ENCODE measurements around the gene LBX2. TPM values are rescaled to one million over a fixed set of nuclear protein-coding genes. Genes with fewer than 3 reads are reported as not detected.
"Not testable (repeated sequence)": the region's sequence is repeated elsewhere in the genome, so short reads cannot be mapped to it uniquely, and the experiment has no call there.

LBX2 gene
- total RNA-seq, 2 donors from 2014 or later, result 0.26 TPM; not detected in 1

GRCh38 chr2:74493546-74493945, 5.9 kb downstream of the LBX2 start:
- H3K36me3 Mint-ChIP-seq (ENCODE audit: low read depth), result peaks cover 11% of the 10 kb centered on the region
- ATAC-seq (no peak), DNase-seq (no peak)
- H3K4me3 Mint-ChIP-seq, result no peak overlapping the region
- peaks cover 16% of the 10 kb centered on the region for H3K4me1 Mint-ChIP-seq
- H3K27me3 Mint-ChIP-seq, result peaks cover 11% of the 10 kb centered on the region
- H3K27ac Mint-ChIP-seq, result no peak overlapping the region
- H3K9me3 ChIP-seq (ENCODE audit: control insufficient read depth, low read length, poor library complexity, severe bottlenecking), result no peaks in the 10 kb centered on the region

- no peak overlapping the region for H3K27ac Mint-ChIP-seq
- H3K4me3 Mint-ChIP-seq, result no peak overlapping the region
- DNase-seq, result no peak
- peaks cover 8% of the 10 kb centered on the region for H3K4me1 Mint-ChIP-seq
- H3K27me3 Mint-ChIP-seq, result no peaks in the 10 kb centered on the region
- peaks cover 11% of the 10 kb centered on the region for H3K36me3 Mint-ChIP-seq (ENCODE audit: low read depth)
- ATAC-seq, result no peak
- no peaks in the 10 kb centered on the region for H3K9me3 ChIP-seq (ENCODE audit: control insufficient read depth, low read length, poor library complexity, severe bottlenecking)
These were observed 7.5 kb downstream of the LBX2 start for GRCh38 chr2:74491648-74492544.

- Mint-ChIP-seq H3K36me3 (ENCODE audit: low read depth) (peaks cover 11% of the 10 kb centered on the region), H3K27ac (peak overlapping the region; percentile 60), H3K4me3 (no peak overlapping the region), H3K27me3 (no peaks in the 10 kb centered on the region), H3K4me1 (peaks cover 12% of the 10 kb centered on the region)
- H3K9me3 ChIP-seq (ENCODE audit: control insufficient read depth, low read length, poor library complexity, severe bottlenecking), result no peaks in the 10 kb centered on the region
- ATAC-seq, result no peak
- no peak for DNase-seq
These were observed 9.5 kb downstream of the LBX2 start for GRCh38 chr2:74489906-74490305.

GRCh38 chr2:74488643-74489481, 10.5 kb downstream of the LBX2 start:
- H3K27ac Mint-ChIP-seq, result peak overlapping the region; percentile 73
- ATAC-seq, result no peak
- H3K36me3 Mint-ChIP-seq (ENCODE audit: low read depth), result peaks cover 8% of the 10 kb centered on the region

GRCh38 chr2:74486141-74486540, 13.3 kb downstream of the LBX2 start:
- H3K9me3 ChIP-seq (ENCODE audit: control insufficient read depth, low read length, poor library complexity, severe bottlenecking), result no peaks in the 10 kb centered on the region
- DNase-seq (no peak), ATAC-seq (no peak)
- Mint-ChIP-seq H3K36me3 (ENCODE audit: low read depth) (peaks cover 7% of the 10 kb centered on the region), H3K4me3 (no peak overlapping the region), H3K27ac (no peak overlapping the region), H3K27me3 (no peaks in the 10 kb centered on the region), H3K4me1 (peaks cover 26% of the 10 kb centered on the region)

More at GRCh38 chr2:74488643-74489481, 10.5 kb downstream of the LBX2 start:
- Mint-ChIP-seq H3K4me3 (peak overlapping the region; percentile 63), H3K4me1 (peaks cover 12% of the 10 kb centered on the region), H3K27me3 (no peaks in the 10 kb centered on the region)
- no peak for DNase-seq
- H3K9me3 ChIP-seq (ENCODE audit: control insufficient read depth, low read length, poor library complexity, severe bottlenecking), result no peaks in the 10 kb centered on the region

- H3K9me3 ChIP-seq (ENCODE audit: control insufficient read depth, low read length, poor library complexity, severe bottlenecking); ATAC-seq; H3K27me3 Mint-ChIP-seq; DNase-seq; H3K36me3 Mint-ChIP-seq (ENCODE audit: low read depth): not testable (repeated sequence)
- peak overlapping the region; percentile 98 for H3K27ac Mint-ChIP-seq
- H3K4me1 Mint-ChIP-seq, result peaks cover 26% of the 10 kb centered on the region
- peak overlapping the region; percentile 97 for H3K4me3 Mint-ChIP-seq
These were observed 15.7 kb downstream of the LBX2 start for GRCh38 chr2:74483675-74484164.

- Mint-ChIP-seq H3K4me1 (peaks cover 26% of the 10 kb centered on the region), H3K36me3 (ENCODE audit: low read depth) (peaks cover 5% of the 10 kb centered on the region), H3K27ac (peak within 1 kb of the TSS; percentile 98), H3K27me3 (no peaks in the 10 kb centered on the region), H3K4me3 (peak within 1 kb of the TSS; percentile 97)
- H3K9me3 ChIP-seq (ENCODE audit: control insufficient read depth, low read length, poor library complexity, severe bottlenecking), result no peaks in the 10 kb centered on the region
- ATAC-seq (peak; percentile 93), DNase-seq (peak; percentile 76 to 85 (median 84))
These were observed 16.4 kb downstream of the LBX2 start, which contains the start of the genes CCDC142 and TTC31 for GRCh38 chr2:74482801-74483674. CCDC142 (minus strand) TSS chr2:74482998; CDS start chr2:74482837, 161 bp downstream. TTC31 (plus strand) TSS chr2:74483081; CDS start chr2:74483096, 15 bp downstream.

GRCh38 chr2:74481961-74482800, 17.2 kb downstream of the LBX2 start:
- no peaks in the 10 kb centered on the region for H3K27me3 Mint-ChIP-seq
- H3K4me3 Mint-ChIP-seq, result peak overlapping the region; percentile 97
- DNase-seq (peak; percentile 30 to 44 (median 41)), ATAC-seq (peak; percentile 47)
- H3K36me3 Mint-ChIP-seq (ENCODE audit: low read depth), result peaks cover 5% of the 10 kb centered on the region
- H3K4me1 Mint-ChIP-seq, result peaks cover 28% of the 10 kb centered on the region
- no peaks in the 10 kb centered on the region for H3K9me3 ChIP-seq (ENCODE audit: control insufficient read depth, low read length, poor library complexity, severe bottlenecking)
- H3K27ac Mint-ChIP-seq, result peak overlapping the region; percentile 98

- peak overlapping the region; percentile 98 for H3K27ac Mint-ChIP-seq
These were observed 18.0 kb downstream of the LBX2 start for GRCh38 chr2:74481431-74481830.

GRCh38 chr2:74474899-74475298, 24.5 kb downstream of the LBX2 start:
- H3K9me3 ChIP-seq (ENCODE audit: control insufficient read depth, low read length, poor library complexity, severe bottlenecking), result no peaks in the 10 kb centered on the region
- no peaks in the 10 kb centered on the region for H3K27me3 Mint-ChIP-seq
- DNase-seq (no peak), ATAC-seq (no peak)
- H3K36me3 Mint-ChIP-seq (ENCODE audit: low read depth), result peaks cover 2% of the 10 kb centered on the region
- peaks cover 20% of the 10 kb centered on the region for H3K4me1 Mint-ChIP-seq
- peak overlapping the region; percentile 14 for H3K27ac Mint-ChIP-seq
- no peak overlapping the region for H3K4me3 Mint-ChIP-seq

More at GRCh38 chr2:74481431-74481830, 18.0 kb downstream of the LBX2 start:
- Mint-ChIP-seq H3K27me3 (no peaks in the 10 kb centered on the region), H3K4me1 (peaks cover 25% of the 10 kb centered on the region), H3K36me3 (ENCODE audit: low read depth) (peaks cover 5% of the 10 kb centered on the region), H3K4me3 (peak overlapping the region; percentile 97)
- DNase-seq, result no peak
- ATAC-seq, result no peak
- no peaks in the 10 kb centered on the region for H3K9me3 ChIP-seq (ENCODE audit: control insufficient read depth, low read length, poor library complexity, severe bottlenecking)

- Mint-ChIP-seq H3K27me3 (no peaks in the 10 kb centered on the region), H3K4me1 (peaks cover 22% of the 10 kb centered on the region), H3K36me3 (ENCODE audit: low read depth) (peaks cover 2% of the 10 kb centered on the region), H3K27ac (peak overlapping the region; percentile 9), H3K4me3 (no peak overlapping the region)
- DNase-seq (no peak), ATAC-seq (no peak)
- H3K9me3 ChIP-seq (ENCODE audit: control insufficient read depth, low read length, poor library complexity, severe bottlenecking), result no peaks in the 10 kb centered on the region
These were observed 24.9 kb downstream of the LBX2 start for GRCh38 chr2:74474481-74474880.

- H3K27me3 Mint-ChIP-seq, result no peaks in the 10 kb centered on the region
- H3K4me1 Mint-ChIP-seq, result peaks cover 22% of the 10 kb centered on the region
These were observed 26.5 kb downstream of the LBX2 start for GRCh38 chr2:74472945-74473258.

More at GRCh38 chr2:74472945-74473258, 26.5 kb downstream of the LBX2 start:
- Mint-ChIP-seq H3K27ac (peak overlapping the region; percentile 98), H3K4me3 (peak overlapping the region; percentile 94), H3K36me3 (ENCODE audit: low read depth) (peaks cover 2% of the 10 kb centered on the region)
- no peak for DNase-seq
- H3K9me3 ChIP-seq (ENCODE audit: control insufficient read depth, low read length, poor library complexity, severe bottlenecking), result no peaks in the 10 kb centered on the region
- no peak for ATAC-seq

Data from T-helper 17 cell (primary cell).